Measurements from ENCODE around the gene UBE2R2. TPM values are rescaled to one million over a fixed set of nuclear protein-coding genes. Genes with fewer than 3 reads are reported as not detected.
"Not testable (repeated sequence)": the region's sequence is repeated elsewhere in the genome, so short reads cannot be mapped to it uniquely, and the experiment has no call there.

The UBE2R2 gene
- total RNA-seq, 2 experiments from 2014 or later, result 13.7 to 57.3 TPM

DNA sequence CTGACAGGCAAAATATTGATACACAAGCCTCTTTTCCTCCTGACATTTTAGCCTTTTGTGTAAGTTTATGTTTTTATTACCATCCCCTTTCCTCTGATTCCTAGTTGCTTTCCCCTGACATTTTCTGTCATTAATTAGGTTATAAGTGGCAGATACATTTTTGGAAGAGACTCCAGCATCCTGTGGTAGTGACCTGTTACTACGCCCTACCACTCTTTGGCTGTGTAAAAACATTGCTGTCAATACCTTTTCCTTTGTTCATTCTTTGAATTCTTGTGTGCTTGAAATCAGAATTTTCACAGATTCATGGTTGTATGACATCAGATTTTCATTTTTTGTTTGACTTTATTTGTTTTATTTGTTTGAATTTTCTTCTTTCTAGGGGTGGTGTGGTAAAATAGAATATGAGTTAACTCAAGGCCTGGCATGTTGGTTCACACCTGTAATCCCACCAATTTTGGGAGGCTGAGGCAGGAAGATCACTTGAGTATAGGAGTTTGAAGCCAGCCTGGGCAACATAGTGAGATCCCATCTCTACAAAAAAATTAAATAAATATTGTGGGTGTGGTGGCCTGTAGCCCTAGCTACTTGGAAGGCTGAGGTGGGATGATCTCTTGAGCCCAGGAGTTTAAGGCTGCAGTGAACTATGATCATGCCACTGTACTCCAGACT, 43.4 kb downstream of the UBE2R2 start:
- peaks cover 99% of the 10 kb centered on the region for H3K79me2 ChIP-seq (ENCODE audit: insufficient read depth, low read depth, low read length)
- BruUV-seq (replicated peaks), result no TSS peak
- H3K36me3 ChIP-seq (ENCODE audit: insufficient read depth, low read length), result peaks cover 49% of the 10 kb centered on the region
- H3K4me3 ChIP-seq (ENCODE audit: low read depth, low read length, poor library complexity, severe bottlenecking), result no peak overlapping the region
- peaks cover 2% of the 10 kb centered on the region; the same call in 1 of the 2 replicates for H3K9me3 ChIP-seq (ENCODE audit: low read length)
- ChIA-PET CTCF (ENCODE audit: unreplicated experiment) (no interaction called here), POLR2A (no interaction called here)
- no peaks in the 10 kb centered on the region for H4K20me1 ChIP-seq (ENCODE audit: insufficient read depth, low read length)
- no peak overlapping the region for H2AFZ ChIP-seq (ENCODE audit: low read length)
- intact Hi-C loops (cut with micrococcal nuclease; ENCODE audit: unreplicated experiment), result no loop called here
- H3K4me1 ChIP-seq (ENCODE audit: insufficient read depth, low read length, poor library complexity, severe bottlenecking), result peaks cover 74% of the 10 kb centered on the region
- no peaks in the 10 kb centered on the region for H3K9me2 ChIP-seq (ENCODE audit: insufficient read depth, low read length)
- DNase-seq (ENCODE audit: low spot score), result no peak
- no peak for TF ChIP-seq EZH2phosphoT487 (IDR thresholded peaks at IDR 0.05; ENCODE audit: borderline replicate concordance, low read depth, low read length)
- TF ChIP-seq, protein P1, sequence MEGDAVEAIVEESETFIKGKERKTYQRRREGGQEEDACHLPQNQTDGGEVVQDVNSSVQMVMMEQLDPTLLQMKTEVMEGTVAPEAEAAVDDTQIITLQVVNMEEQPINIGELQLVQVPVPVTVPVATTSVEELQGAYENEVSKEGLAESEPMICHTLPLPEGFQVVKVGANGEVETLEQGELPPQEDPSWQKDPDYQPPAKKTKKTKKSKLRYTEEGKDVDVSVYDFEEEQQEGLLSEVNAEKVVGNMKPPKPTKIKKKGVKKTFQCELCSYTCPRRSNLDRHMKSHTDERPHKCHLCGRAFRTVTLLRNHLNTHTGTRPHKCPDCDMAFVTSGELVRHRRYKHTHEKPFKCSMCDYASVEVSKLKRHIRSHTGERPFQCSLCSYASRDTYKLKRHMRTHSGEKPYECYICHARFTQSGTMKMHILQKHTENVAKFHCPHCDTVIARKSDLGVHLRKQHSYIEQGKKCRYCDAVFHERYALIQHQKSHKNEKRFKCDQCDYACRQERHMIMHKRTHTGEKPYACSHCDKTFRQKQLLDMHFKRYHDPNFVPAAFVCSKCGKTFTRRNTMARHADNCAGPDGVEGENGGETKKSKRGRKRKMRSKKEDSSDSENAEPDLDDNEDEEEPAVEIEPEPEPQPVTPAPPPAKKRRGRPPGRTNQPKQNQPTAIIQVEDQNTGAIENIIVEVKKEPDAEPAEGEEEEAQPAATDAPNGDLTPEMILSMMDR (conservative IDR thresholded peaks at IDR 0.05; ENCODE audit: low read length), result peak; percentile 35; the same call in 1 of the 2 replicates
- peak overlapping the region; percentile 49 for H3K27ac ChIP-seq (ENCODE audit: low read depth, low read length, poor library complexity, severe bottlenecking)
- peak overlapping the region; percentile 5; the same call in 1 of the 2 replicates for H3K4me2 ChIP-seq (ENCODE audit: low read length)

DNA sequence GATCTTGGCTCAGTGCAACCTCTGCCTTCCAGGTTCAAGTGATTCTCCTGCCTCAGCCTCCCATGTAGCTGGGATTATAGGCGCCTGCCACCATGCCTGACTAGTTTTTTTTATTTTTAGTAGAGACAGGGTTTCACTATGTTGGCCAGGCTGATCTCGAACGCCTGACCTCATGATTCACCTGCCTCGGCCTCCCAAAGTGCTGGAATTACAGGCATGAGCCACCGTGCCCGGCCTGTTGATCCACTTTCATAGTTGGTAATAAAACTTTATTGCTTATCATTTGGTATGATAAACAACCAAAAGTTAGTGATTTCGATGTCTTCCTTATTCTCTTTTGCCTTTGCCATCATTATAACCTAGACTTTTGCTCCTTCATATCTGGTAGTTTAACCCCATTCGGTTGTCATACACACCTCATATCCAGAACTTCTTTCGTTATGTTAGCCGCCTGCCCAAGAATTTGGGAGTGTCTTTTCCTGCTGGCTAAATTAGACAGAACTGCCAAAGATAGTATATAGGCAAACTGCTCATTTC, 45.0 kb downstream of the UBE2R2 start:
- H3K27ac ChIP-seq (ENCODE audit: low read depth, low read length, poor library complexity, severe bottlenecking), result peak overlapping the region; percentile 81
- no peaks in the 10 kb centered on the region for H4K20me1 ChIP-seq (ENCODE audit: insufficient read depth, low read length)

DNA sequence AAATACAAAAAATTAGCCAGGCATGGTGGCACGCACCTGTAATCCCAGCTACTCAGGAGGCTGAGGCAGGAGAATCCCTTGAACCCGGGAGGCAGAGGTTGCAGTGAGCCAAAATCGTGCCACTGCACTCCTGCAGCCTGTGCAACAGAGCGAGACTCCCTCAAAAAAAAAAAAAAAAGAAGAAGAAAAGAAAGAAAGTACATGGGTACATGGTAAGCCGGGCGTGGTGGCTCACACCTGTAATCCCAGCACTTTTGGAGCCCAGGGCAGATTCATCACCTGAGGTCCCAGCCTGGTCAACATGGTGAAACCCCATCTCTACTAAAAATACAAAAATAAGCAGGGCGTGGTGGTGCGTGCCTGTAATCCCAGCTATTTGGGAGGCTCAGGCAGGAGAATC, 46.1 kb downstream of the UBE2R2 start:
- BruUV-seq (replicated peaks); POLR2A ChIA-PET; H4K20me1 ChIP-seq (ENCODE audit: insufficient read depth, low read length); intact Hi-C loops (cut with micrococcal nuclease; ENCODE audit: unreplicated experiment); H3K9me2 ChIP-seq (ENCODE audit: insufficient read depth, low read length); H2AFZ ChIP-seq (ENCODE audit: low read length); CTCF ChIA-PET (ENCODE audit: unreplicated experiment); H3K4me3 ChIP-seq (ENCODE audit: low read depth, low read length, poor library complexity, severe bottlenecking): not testable (repeated sequence)
- H3K4me2 ChIP-seq (ENCODE audit: low read length), result peak overlapping the region; percentile 65
- peaks cover 24% of the 10 kb centered on the region; the same call in 1 of the 2 replicates for H3K9me3 ChIP-seq (ENCODE audit: low read length)
- peak overlapping the region; percentile 81 for H3K27ac ChIP-seq (ENCODE audit: low read depth, low read length, poor library complexity, severe bottlenecking)
- peaks cover 72% of the 10 kb centered on the region for H3K4me1 ChIP-seq (ENCODE audit: insufficient read depth, low read length, poor library complexity, severe bottlenecking)
- peak; percentile 54 for DNase-seq (ENCODE audit: low spot score)
- peaks cover 99% of the 10 kb centered on the region for H3K79me2 ChIP-seq (ENCODE audit: insufficient read depth, low read depth, low read length)
- H3K36me3 ChIP-seq (ENCODE audit: insufficient read depth, low read length), result peaks cover 55% of the 10 kb centered on the region

More for the DNA sequence above, 45.0 kb downstream of the UBE2R2 start:
- TF ChIP-seq, protein P1 (conservative IDR thresholded peaks at IDR 0.05; ENCODE audit: low read length), result no peak
- no peak for TF ChIP-seq EZH2phosphoT487 (IDR thresholded peaks at IDR 0.05; ENCODE audit: borderline replicate concordance, low read depth, low read length)
- Histone ChIP-seq H3K79me2 (ENCODE audit: insufficient read depth, low read depth, low read length) (peaks cover 99% of the 10 kb centered on the region), H3K4me2 (ENCODE audit: low read length) (peak overlapping the region; percentile 65), H3K9me2 (ENCODE audit: insufficient read depth, low read length) (no peaks in the 10 kb centered on the region), H2AFZ (ENCODE audit: low read length) (no peak overlapping the region), H3K4me3 (ENCODE audit: low read depth, low read length, poor library complexity, severe bottlenecking) (peak overlapping the region; percentile 42), H3K36me3 (ENCODE audit: insufficient read depth, low read length) (peaks cover 55% of the 10 kb centered on the region), H3K9me3 (ENCODE audit: low read length) (peaks cover 17% of the 10 kb centered on the region; the same call in 1 of the 2 replicates), H3K4me1 (ENCODE audit: insufficient read depth, low read length, poor library complexity, severe bottlenecking) (peaks cover 70% of the 10 kb centered on the region)
- intact Hi-C loops (cut with micrococcal nuclease; ENCODE audit: unreplicated experiment), result no loop called here
- DNase-seq (ENCODE audit: low spot score), result no peak
- ChIA-PET CTCF (ENCODE audit: unreplicated experiment) (no interaction called here), POLR2A (interaction anchor here (0.6 to 1.9 kb wide), 3 partner anchors 10 to 572 kb away, joined by 5 to 10 read pairs (median 8); partner anchors contain the start of gene NFX1)
- no TSS peak for BruUV-seq (replicated peaks)

Data from OCI-LY7 (cell line).